Upper lobe of left lung (tissue), 4 donors: ENCODE measurements around the gene CASD1.

Source experiments
- EP300 ChIP-seq, 4 donors: sonication (generic); formaldehyde crosslinking; IDR thresholded peaks; one replicate each; pipeline ENCODE4 v1.5.1; 2017; ENCODE audit warnings: antibody characterized with exemption in 4 of 4, control low read depth in 2 of 4
- POLR2A ChIP-seq, 4 donors: fragments of 450-650 bp; IDR thresholded peaks; one replicate each; pipeline ENCODE4 v1.5.1; 2016 to 2017; ENCODE audit warnings: antibody characterized with exemption in 4 of 4, mild to moderate bottlenecking in 2 of 4
- POLR2AphosphoS5 ChIP-seq, 2 donors: sonication (generic); formaldehyde crosslinking; IDR thresholded peaks; one replicate each; pipeline ENCODE4 v1.5.1; 2017; ENCODE audit warnings: antibody characterized with exemption in 2 of 2
- TF ChIP-seq, protein P1 (sequence below), 6 experiments: fragments of 450-650 bp in 4 of 6; fragments of 200-600 bp in 2 of 6; sonication (generic) in 2 of 6; IDR thresholded peaks; one replicate each; pipeline ENCODE4 v1.5.1; 2016 to 2019; ENCODE audit warnings: antibody characterized with exemption in 6 of 6

DNA sequence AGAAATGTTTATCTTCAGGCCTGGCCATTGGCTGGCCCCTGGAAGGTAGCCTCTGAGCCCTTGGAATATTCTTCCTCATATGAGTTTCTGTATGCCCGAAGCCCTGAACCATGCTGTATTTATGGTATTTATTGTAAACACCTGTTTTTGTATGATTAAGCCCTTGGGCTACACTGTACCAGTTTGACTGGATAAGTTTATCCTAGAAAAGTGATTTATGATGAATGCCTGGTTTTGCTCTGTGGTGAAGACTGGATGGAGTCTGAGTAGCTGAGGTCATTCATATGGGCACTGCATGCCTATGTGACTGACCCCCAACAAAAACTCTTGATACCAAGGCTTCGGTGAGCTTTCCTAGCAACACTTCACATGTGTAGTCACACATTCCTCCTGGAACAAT is 66.7 kb downstream of the CASD1 start:
- TF ChIP-seq POLR2AphosphoS5 (IDR thresholded peaks at IDR 0.05), result no peak
- TF ChIP-seq, protein P1, sequence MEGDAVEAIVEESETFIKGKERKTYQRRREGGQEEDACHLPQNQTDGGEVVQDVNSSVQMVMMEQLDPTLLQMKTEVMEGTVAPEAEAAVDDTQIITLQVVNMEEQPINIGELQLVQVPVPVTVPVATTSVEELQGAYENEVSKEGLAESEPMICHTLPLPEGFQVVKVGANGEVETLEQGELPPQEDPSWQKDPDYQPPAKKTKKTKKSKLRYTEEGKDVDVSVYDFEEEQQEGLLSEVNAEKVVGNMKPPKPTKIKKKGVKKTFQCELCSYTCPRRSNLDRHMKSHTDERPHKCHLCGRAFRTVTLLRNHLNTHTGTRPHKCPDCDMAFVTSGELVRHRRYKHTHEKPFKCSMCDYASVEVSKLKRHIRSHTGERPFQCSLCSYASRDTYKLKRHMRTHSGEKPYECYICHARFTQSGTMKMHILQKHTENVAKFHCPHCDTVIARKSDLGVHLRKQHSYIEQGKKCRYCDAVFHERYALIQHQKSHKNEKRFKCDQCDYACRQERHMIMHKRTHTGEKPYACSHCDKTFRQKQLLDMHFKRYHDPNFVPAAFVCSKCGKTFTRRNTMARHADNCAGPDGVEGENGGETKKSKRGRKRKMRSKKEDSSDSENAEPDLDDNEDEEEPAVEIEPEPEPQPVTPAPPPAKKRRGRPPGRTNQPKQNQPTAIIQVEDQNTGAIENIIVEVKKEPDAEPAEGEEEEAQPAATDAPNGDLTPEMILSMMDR (IDR thresholded peaks at IDR 0.05), result no peak
- no peak for TF ChIP-seq POLR2A (IDR thresholded peaks at IDR 0.05)
- TF ChIP-seq EP300 (IDR thresholded peaks at IDR 0.05), result no peak
